ENCODE results near the gene KRTAP5-3. TPM values are rescaled to one million over a fixed set of nuclear protein-coding genes. Genes with fewer than 3 reads are reported as not detected.

The KRTAP5-3 gene
- total RNA-seq, 4 donors from 2014 or later, result not detected

GRCh38 chr11:1629326-1630185 is 21.3 kb upstream of the KRTAP5-3 start, which contains the start of gene KRTAP5-5:
KRTAP5-5 (plus strand) TSS chr11:1629775; CDS start chr11:1629841, 66 bp downstream.
- no peak for TF ChIP-seq CTCF (IDR thresholded peaks at IDR 0.05)
- ATAC-seq (ENCODE audit: low FRiP score) (no peak), DNase-seq (ENCODE audit: low spot score) (no peak)

- DNase-seq (ENCODE audit: low spot score), result no peak
These were observed 20.5 kb upstream of the KRTAP5-3 start for GRCh38 chr11:1628506-1629325.

GRCh38 chr11:1625541-1625940 is 17.3 kb upstream of the KRTAP5-3 start:
- ATAC-seq (ENCODE audit: low FRiP score) (no peak), DNase-seq (ENCODE audit: low spot score) (no peak)
- TF ChIP-seq CTCF (IDR thresholded peaks at IDR 0.05), result no peak

More at GRCh38 chr11:1628506-1629325, 20.5 kb upstream of the KRTAP5-3 start:
- TF ChIP-seq CTCF (IDR thresholded peaks at IDR 0.05), result no peak
- ATAC-seq (ENCODE audit: low FRiP score), result no peak

GRCh38 chr11:1624621-1625020 is 16.4 kb upstream of the KRTAP5-3 start:
- TF ChIP-seq CTCF (IDR thresholded peaks at IDR 0.05), result no peak
- ATAC-seq (ENCODE audit: low FRiP score) (no peak), DNase-seq (ENCODE audit: low spot score) (no peak)

- no peak for ATAC-seq (ENCODE audit: low FRiP score)
- no peak for DNase-seq (ENCODE audit: low spot score)
- no peak for TF ChIP-seq CTCF (IDR thresholded peaks at IDR 0.05)
These were observed 15.5 kb upstream of the KRTAP5-3 start for GRCh38 chr11:1623716-1624115.

GRCh38 chr11:1622086-1622485 is 13.8 kb upstream of the KRTAP5-3 start, which contains the start of gene KRTAP5-4:
KRTAP5-4 (minus strand) TSS chr11:1622138; CDS start chr11:1622093, 45 bp downstream.
- no peak for DNase-seq (ENCODE audit: low spot score)
- no peak for ATAC-seq (ENCODE audit: low FRiP score)
- TF ChIP-seq CTCF (IDR thresholded peaks at IDR 0.05), result no peak
